Lower leg skin (tissue), 3 donors: ENCODE data around the gene BOLA3.

Experiments
- CTCF ChIP-seq, 3 donors: fragments of 450-650 bp; IDR thresholded peaks; one replicate each; pipeline ENCODE4 v1.5.1; 2016; ENCODE audit warnings: antibody characterized with exemption in 3 of 3, mild to moderate bottlenecking in 3 of 3, moderate library complexity in 2 of 3
- POLR2A ChIP-seq, 2 donors: fragments of 450-650 bp; IDR thresholded peaks; one replicate each; pipeline ENCODE4 v1.6.1; 2016 to 2017; ENCODE audit warnings: antibody characterized with exemption in 2 of 2, mild to moderate bottlenecking in 1 of 2, moderate library complexity in 1 of 2

GRCh38 chr2:74100254-74101216, 47.2 kb downstream of the BOLA3 start:
- TF ChIP-seq POLR2A (IDR thresholded peaks at IDR 0.05) (no peak), CTCF (IDR thresholded peaks at IDR 0.05) (no peak)
